NCI-H69 (cell line): ENCODE results near the gene AK8.

Experiments used
- DNase-seq: peaks from one replicate; lab custom pipeline; 2025; lab: John Stamatoyannopoulos, UW

The AK8 gene

GRCh38 chr9:132770770-132771310 is 107.2 kb downstream of the AK8 start:
- DNase-seq, result no peak

GRCh38 chr9:132769906-132770769 is 107.9 kb downstream of the AK8 start:
- DNase-seq, result peak; percentile 64

- DNase-seq, result peak; percentile 84
Observed at GRCh38 chr9:132768932-132769905, 108.9 kb downstream of the AK8 start.

GRCh38 chr9:132763574-132763973 is 114.5 kb downstream of the AK8 start:
- no peak for DNase-seq

GRCh38 chr9:132762896-132763295 is 115.2 kb downstream of the AK8 start:
- no peak for DNase-seq

- DNase-seq, result no peak
Observed at GRCh38 chr9:132761602-132762001, 116.5 kb downstream of the AK8 start.

GRCh38 chr9:132760057-132760456 is 118.0 kb downstream of the AK8 start:
- DNase-seq, result no peak

- no peak for DNase-seq
Observed at GRCh38 chr9:132757016-132757415, 121.1 kb downstream of the AK8 start.

- DNase-seq, result no peak
Observed at GRCh38 chr9:132756214-132756845, 121.8 kb downstream of the AK8 start.

GRCh38 chr9:132755096-132755495 is 123.0 kb downstream of the AK8 start:
- no peak for DNase-seq

GRCh38 chr9:132754236-132754635 is 123.8 kb downstream of the AK8 start:
- no peak for DNase-seq

GRCh38 chr9:132753593-132753880 is 124.5 kb downstream of the AK8 start:
- DNase-seq, result no peak

- DNase-seq, result no peak
Observed at GRCh38 chr9:132752877-132753592, 125.0 kb downstream of the AK8 start.

- DNase-seq, result no peak
Observed at GRCh38 chr9:132750668-132751067, 127.4 kb downstream of the AK8 start.

GRCh38 chr9:132749306-132749705 is 128.8 kb downstream of the AK8 start:
- no peak for DNase-seq

- DNase-seq, result peak; percentile 32
Observed at GRCh38 chr9:132748450-132748849, 129.6 kb downstream of the AK8 start.

- DNase-seq, result no peak
Observed at GRCh38 chr9:132745756-132746709, 132.1 kb downstream of the AK8 start.

GRCh38 chr9:132744881-132745755 is 133.0 kb downstream of the AK8 start:
- peak; percentile 80 for DNase-seq

- DNase-seq, result no peak
Observed at GRCh38 chr9:132743931-132744479, 134.1 kb downstream of the AK8 start.
